Stomach (tissue), 9 donors: ENCODE data around the gene SLC44A2. TPM values are rescaled to one million over a fixed set of nuclear protein-coding genes. Genes with fewer than 3 reads are reported as not detected.

Source experiments
- DNase-seq, 2 donors: peaks; one replicate each; pipeline versions ENCODE4 v3.0.0 to v3.0.0-alpha.2; 2013 to 2019
- H3K27ac ChIP-seq, 5 donors: fragments of 200-600 bp in 4 of 5; sonication (generic) in 4 of 5; one replicate each; pipeline ENCODE4 v1.5.1; 2013 to 2019; ENCODE audit warnings: mild to moderate bottlenecking in 1 of 5, moderate library complexity in 1 of 5
- H3K27me3 ChIP-seq, 3 donors: fragments of 200-600 bp; sonication (generic); one replicate each; pipeline ENCODE4 v1.5.1; 2017 to 2019; ENCODE audit warnings: mixed run types in 1 of 3
- H3K36me3 ChIP-seq, 4 donors: fragments of 200-600 bp; sonication (generic); 1 replicate in 3 of 4; 2 replicates in 1 of 4; pipeline ENCODE4 v1.5.1; 2016 to 2019
- H3K4me1 ChIP-seq, 4 donors: fragments of 200-600 bp; sonication (generic); one replicate each; pipeline ENCODE4 v1.5.1; 2016 to 2019
- H3K4me3 ChIP-seq, 4 donors: fragments of 200-600 bp; sonication (generic) in 3 of 4; one replicate each; pipeline ENCODE4 v1.5.1; 2016 to 2019; ENCODE audit warnings: mild to moderate bottlenecking in 1 of 4
- H3K9me3 ChIP-seq, 4 donors: fragments of 200-600 bp; sonication (generic); one replicate each; pipeline ENCODE4 v1.5.1; 2016 to 2019
- EP300 ChIP-seq: sonication (generic); formaldehyde crosslinking; IDR thresholded peaks from one replicate; pipeline ENCODE4 v1.6.1; 2017; ENCODE audit warnings: antibody characterized with exemption
- POLR2A ChIP-seq, 4 donors: fragments of 450-650 bp; IDR thresholded peaks; one replicate each; pipeline ENCODE4 v1.6.1; 2016; ENCODE audit warnings: antibody characterized with exemption in 4 of 4, control low read depth in 2 of 4, mild to moderate bottlenecking in 1 of 4, moderate library complexity in 1 of 4
- POLR2AphosphoS5 ChIP-seq, 3 donors: sonication (generic); formaldehyde crosslinking; IDR thresholded peaks; one replicate each; pipeline ENCODE4 v1.6.1; 2016; ENCODE audit warnings: antibody characterized with exemption in 3 of 3
- WGBS, 5 donors: extraction: QIAGEN DNeasy Blood & Tissue Kit in 3 of 5; methylation state at CpG; one replicate each; pipeline versions ENCODE4 v1.1.5 to v1.1.7; 2013 to 2018; 5-methylcytosine and 5-hydroxymethylcytosine counted together
- intact Hi-C: fragments of 100-400 bp; cut with DNase I; formaldehyde crosslinking; loops from one replicate; pipeline ENCODE4 v1.15.1; 2023; ENCODE audit warnings: low total_unique reads
- polyA plus RNA-seq, 3 donors: library from polyadenylated mRNA; stranded (reverse); fragments of 200-250 nt; gene quantifications; one replicate each; pipeline ENCODE4 v1.2.3, GENCODE V29; 2013
- total RNA-seq, 5 donors: library from RNA; depleted of rRNA; stranded (reverse); fragments of >200 nt; gene quantifications; one replicate each; pipeline versions ENCODE4 v1.1.0 to v1.2.3, GENCODE V29; 2014 to 2016
- TF ChIP-seq, protein P1 (sequence below), 7 experiments: fragments of 450-650 bp in 4 of 7; fragments of 200-600 bp in 3 of 7; sonication (generic) in 3 of 7; IDR thresholded peaks; one replicate each; pipeline ENCODE4 v1.5.1; 2016 to 2019; ENCODE audit warnings: antibody characterized with exemption in 7 of 7, control low read depth in 2 of 7, mild to moderate bottlenecking in 1 of 7
- donor health status: healthy with polysubstance abuse.
- donor health status: Bipolar disorder and iron deficiency.
- donor health status: healthy.

The SLC44A2 gene
- total and polyA plus RNA-seq, 8 donors = 26.1 to 161 (median 65.7) TPM

DNA sequence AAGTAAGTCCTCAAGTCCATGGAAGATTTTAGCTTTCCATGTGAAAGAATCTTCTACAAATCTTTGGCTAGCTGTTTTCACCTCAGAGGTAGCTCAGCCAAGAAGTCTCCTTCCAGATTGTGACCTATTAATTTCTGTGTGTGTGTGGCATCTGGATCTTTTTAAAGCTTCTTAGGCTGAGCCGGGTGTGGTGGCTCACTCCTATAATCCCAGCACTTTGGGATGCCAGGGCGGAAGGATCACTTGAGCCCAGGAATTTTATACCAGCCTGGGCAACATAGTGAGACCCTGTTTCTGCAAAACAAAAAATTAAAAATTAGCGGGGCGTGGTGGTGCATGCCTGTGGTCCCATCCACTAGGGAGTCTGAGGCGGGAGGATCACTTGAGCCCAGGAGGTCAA, 13.4 kb upstream of the SLC44A2 start:
- 61 to 78% (median 72%) methylated on average over 5 of the region's 5 CpGs for WGBS, 5 donors
- H3K27ac ChIP-seq = peak overlapping the region; percentile 69 to 88 (median 81)

DNA sequence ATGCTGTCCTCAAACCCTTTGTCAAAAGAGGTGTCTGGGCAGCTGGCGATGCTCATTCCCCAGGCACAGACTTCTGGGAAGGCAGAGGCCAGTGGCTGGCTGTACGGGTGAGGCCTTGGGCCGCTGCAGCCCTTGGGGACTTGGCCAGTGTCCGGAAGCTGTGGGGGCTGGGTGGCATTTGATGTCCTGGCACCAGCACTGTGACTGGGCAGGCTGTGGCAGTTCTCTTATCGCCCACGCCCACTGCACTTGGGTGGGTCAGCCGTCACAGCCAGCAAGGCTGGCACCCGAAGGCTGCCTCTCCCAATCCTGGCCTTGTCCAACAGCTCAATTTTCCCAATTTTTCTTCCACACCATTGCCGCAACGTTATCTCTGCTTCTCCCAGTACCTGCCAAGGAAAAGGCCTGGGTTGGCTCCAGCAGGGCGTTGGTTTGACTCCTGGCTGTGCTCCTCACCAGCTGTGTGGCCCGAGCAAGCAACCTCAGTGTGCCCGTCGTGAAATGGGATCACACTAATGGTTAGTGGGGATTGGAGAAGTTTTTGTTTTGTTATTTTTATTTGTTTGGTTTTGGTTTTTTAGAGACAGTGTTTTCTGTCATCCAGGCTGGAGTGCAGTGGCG, 12.7 kb upstream of the SLC44A2 start:
- 33 to 40% (median 38%) methylated on average over 13 to 15 of the region's 15 CpGs for WGBS, 5 donors
- Histone ChIP-seq H3K9me3 (no peaks in the 10 kb centered on the region), H3K36me3 (no peaks in the 10 kb centered on the region), H3K4me3 (no peak overlapping the region), H3K4me1 (peaks cover 37 to 67% (median 45%) of the 10 kb centered on the region in 4 donors), H3K27ac (peak overlapping the region; percentile 69 to 88 (median 81)), H3K27me3 (no peaks in the 10 kb centered on the region)
- DNase-seq = peak; percentile 20 to 96
- no peak for TF ChIP-seq POLR2A (IDR thresholded peaks at IDR 0.05)
- peak in 2 of 3 donors; percentile 57 to 86 for TF ChIP-seq POLR2AphosphoS5 (IDR thresholded peaks at IDR 0.05)
- intact Hi-C loops = no loop called here

More for the DNA sequence above, 13.4 kb upstream of the SLC44A2 start:
- H3K36me3 ChIP-seq = no peaks in the 10 kb centered on the region
- no peak for DNase-seq
- intact Hi-C loops = no loop called here
- no peaks in the 10 kb centered on the region for H3K27me3 ChIP-seq
- H3K4me1 ChIP-seq = peaks cover 30 to 60% (median 39%) of the 10 kb centered on the region in 4 donors
- H3K4me3 ChIP-seq = no peak overlapping the region
- no peak for TF ChIP-seq POLR2AphosphoS5 (IDR thresholded peaks at IDR 0.05)
- TF ChIP-seq, protein P1, sequence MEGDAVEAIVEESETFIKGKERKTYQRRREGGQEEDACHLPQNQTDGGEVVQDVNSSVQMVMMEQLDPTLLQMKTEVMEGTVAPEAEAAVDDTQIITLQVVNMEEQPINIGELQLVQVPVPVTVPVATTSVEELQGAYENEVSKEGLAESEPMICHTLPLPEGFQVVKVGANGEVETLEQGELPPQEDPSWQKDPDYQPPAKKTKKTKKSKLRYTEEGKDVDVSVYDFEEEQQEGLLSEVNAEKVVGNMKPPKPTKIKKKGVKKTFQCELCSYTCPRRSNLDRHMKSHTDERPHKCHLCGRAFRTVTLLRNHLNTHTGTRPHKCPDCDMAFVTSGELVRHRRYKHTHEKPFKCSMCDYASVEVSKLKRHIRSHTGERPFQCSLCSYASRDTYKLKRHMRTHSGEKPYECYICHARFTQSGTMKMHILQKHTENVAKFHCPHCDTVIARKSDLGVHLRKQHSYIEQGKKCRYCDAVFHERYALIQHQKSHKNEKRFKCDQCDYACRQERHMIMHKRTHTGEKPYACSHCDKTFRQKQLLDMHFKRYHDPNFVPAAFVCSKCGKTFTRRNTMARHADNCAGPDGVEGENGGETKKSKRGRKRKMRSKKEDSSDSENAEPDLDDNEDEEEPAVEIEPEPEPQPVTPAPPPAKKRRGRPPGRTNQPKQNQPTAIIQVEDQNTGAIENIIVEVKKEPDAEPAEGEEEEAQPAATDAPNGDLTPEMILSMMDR (IDR thresholded peaks at IDR 0.05) = no peak
- TF ChIP-seq POLR2A (IDR thresholded peaks at IDR 0.05) = no peak
- TF ChIP-seq EP300 = no peak
- no peaks in the 10 kb centered on the region for H3K9me3 ChIP-seq

DNA sequence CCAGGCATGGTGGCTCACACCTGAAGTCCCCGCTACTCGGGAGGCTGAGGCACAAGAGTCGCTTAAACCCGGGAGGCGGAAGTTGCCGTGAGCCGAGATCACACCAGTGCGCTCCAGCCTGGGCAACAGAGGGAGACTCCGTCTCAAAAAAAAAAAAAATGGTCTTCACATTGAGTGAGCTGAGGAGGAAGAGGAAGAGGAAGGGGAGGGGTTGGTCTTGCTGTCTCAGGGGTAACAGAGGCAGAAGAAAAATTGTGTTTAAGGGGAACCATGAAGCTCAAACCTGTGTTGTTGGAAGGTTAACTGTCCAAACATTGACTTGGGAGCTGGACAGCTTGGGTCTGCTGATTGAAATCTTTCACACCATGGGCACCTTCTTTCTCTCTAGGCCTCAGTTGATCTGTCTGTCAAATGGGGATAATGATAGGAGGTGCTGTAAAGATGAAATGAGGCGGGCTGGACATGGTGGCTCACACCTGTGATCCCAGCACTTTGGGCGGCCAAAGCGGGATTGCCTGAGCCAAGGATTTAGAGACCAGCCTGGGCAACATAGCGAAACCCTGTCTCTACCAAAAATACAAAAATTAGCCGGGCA, 9.8 kb upstream of the SLC44A2 start:
- no peaks in the 10 kb centered on the region for H3K27me3 ChIP-seq
- H3K4me1 ChIP-seq = peaks cover 38 to 73% (median 49%) of the 10 kb centered on the region in 4 donors
- H3K36me3 ChIP-seq = no peaks in the 10 kb centered on the region
- no peak for TF ChIP-seq EP300
- TF ChIP-seq POLR2A (IDR thresholded peaks at IDR 0.05) = no peak
- TF ChIP-seq, protein P1 (IDR thresholded peaks at IDR 0.05) = no peak
- TF ChIP-seq POLR2AphosphoS5 (IDR thresholded peaks at IDR 0.05) = no peak
- H3K4me3 ChIP-seq = no peak overlapping the region
- no peak for DNase-seq
- peak overlapping the region in 3 of 5 donors; percentile 1 to 38 (median 16) for H3K27ac ChIP-seq
- WGBS, 5 donors = 92 to 96% (median 95%) methylated on average over 13 to 14 of the region's 14 CpGs
- intact Hi-C loops = no loop called here
- no peaks in the 10 kb centered on the region for H3K9me3 ChIP-seq

DNA sequence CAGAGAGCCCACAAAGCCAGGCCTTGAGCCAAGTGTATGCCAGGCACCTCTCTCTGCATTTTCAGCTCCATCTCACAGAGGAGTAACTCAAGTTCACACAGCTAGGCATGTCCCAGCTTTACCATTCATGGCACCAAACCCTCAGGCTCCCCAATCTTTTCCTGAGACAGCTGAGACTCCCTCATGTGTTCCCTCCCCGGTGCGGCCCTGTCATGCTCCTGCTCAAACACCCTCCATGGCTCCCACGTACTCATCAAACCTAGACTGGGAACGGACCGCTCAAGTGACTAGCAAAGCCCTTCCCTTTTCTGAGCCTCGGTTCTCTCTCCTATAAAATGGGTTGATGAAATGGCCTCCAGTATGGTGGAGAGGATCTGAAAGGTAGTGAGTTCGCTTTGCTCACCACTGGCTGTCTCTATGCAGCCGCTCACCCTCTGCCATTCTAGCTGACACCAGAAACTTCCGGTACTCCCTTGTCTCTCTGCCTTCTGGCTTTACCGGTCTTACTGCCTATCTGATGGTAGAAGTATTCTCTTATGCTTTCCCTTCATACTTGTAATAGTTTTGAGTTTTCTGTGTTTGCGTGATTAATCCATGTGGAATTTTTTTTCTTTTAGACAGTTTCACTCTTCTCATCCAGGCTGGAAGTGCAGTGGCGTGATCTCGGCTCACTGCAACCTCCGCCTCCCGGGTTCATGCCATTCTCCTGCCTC, 7.8 kb upstream of the SLC44A2 start:
- peak in 1 of 2 donors; percentile 42 for DNase-seq
- Histone ChIP-seq H3K27me3 (no peaks in the 10 kb centered on the region), H3K27ac (peak overlapping the region; percentile 48 to 72 (median 65)), H3K9me3 (no peaks in the 10 kb centered on the region), H3K4me1 (peaks cover 24 to 60% (median 39%) of the 10 kb centered on the region in 4 donors), H3K4me3 (no peak overlapping the region), H3K36me3 (peaks cover 0 to 7% (median 0%) of the 10 kb centered on the region in 4 donors)
- intact Hi-C loops = no loop called here
- TF ChIP-seq, protein P1 (IDR thresholded peaks at IDR 0.05) = no peak
- TF ChIP-seq POLR2A (IDR thresholded peaks at IDR 0.05) = no peak
- no peak for TF ChIP-seq POLR2AphosphoS5 (IDR thresholded peaks at IDR 0.05)
- TF ChIP-seq EP300 = no peak
- 64 to 77% (median 73%) methylated on average over 15 of the region's 15 CpGs for WGBS, 5 donors
